ENCODE measurements around the gene ASIC4. TPM values are rescaled to one million over a fixed set of nuclear protein-coding genes. Genes with fewer than 3 reads are reported as not detected.

ASIC4 gene
- total RNA-seq, 4 donors from 2014 or later: not detected

DNA sequence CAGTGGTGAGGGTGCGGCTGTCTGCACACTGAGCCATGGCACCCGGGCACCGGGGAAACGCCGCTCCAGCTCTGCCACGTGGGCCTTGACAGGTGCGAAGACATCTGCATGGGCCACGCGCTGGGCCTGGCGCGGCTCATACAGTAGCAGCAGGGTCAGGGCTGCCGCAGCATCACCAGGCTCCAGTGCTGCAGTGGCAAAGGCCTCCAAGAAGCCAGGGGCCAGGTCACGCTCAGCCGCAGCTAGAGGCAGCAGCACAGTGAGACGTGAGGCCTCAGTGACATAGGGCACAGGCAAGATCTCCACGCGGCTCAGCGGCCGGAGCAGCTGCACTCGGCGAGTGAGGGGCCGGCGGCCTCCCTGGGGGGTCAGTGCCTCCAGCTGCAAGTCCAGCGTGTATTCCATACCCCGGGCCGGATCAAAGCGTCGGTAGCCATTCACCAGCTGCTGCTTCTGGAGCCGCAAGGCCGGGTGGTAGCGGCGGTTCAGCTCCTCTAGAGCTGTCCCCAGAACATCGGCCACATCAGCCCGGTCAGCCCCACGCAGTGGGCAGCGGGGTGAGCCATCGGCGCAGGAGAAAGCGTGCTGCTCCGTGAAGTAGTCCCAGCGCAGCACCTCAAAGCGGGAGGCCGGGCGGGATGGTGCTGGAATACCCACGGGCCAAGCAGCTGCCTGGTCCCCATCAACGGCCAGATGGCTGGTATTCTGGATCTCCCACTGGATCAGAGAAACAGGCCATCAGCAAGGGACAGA lies 25.8 kb downstream of the ASIC4 start:
- Histone ChIP-seq H3K27me3 (peaks cover 0 to 4% (median 0%) of the 10 kb centered on the region in 4 donors), H3K4me3 (no peak overlapping the region), H3K36me3 (peaks cover 13 to 34% (median 27%) of the 10 kb centered on the region in 4 donors), H3K4me1 (peaks cover 36 to 54% (median 49%) of the 10 kb centered on the region in 4 donors), H3K9me3 (no peaks in the 10 kb centered on the region), H3K27ac (replicated peaks in 1 of 4) (no peak overlapping the region)
- TF ChIP-seq CTCF (IDR thresholded peaks at IDR 0.05) (no peak), EP300 (IDR thresholded peaks at IDR 0.05) (no peak), POLR2A (IDR thresholded peaks at IDR 0.05; ENCODE audit: low read depth) (no peak), POLR2AphosphoS5 (IDR thresholded peaks at IDR 0.05) (no peak)
- 93% methylated on average over 23 of the region's 46 CpGs for WGBS
- intact Hi-C loops (cut with DNase I): loop anchor here (5.0 kb wide), 2 partner anchors 57 to 147 kb away; partner anchors contain the start of gene STK11IP
- no peak for DNase-seq (ENCODE audit: extremely low spot score)

GRCh38 chr2:219540784-219541504 lies 26.7 kb downstream of the ASIC4 start:
- Histone ChIP-seq H3K4me3 (no peak overlapping the region), H3K27me3 (peaks cover 0 to 4% (median 0%) of the 10 kb centered on the region in 4 donors), H3K4me1 (peaks cover 36 to 61% (median 52%) of the 10 kb centered on the region in 4 donors), H3K9me3 (no peaks in the 10 kb centered on the region), H3K36me3 (peaks cover 13 to 34% (median 27%) of the 10 kb centered on the region in 4 donors), H3K27ac (replicated peaks in 1 of 4) (no peak overlapping the region)
- TF ChIP-seq POLR2A (IDR thresholded peaks at IDR 0.05; ENCODE audit: low read depth) (no peak), POLR2AphosphoS5 (IDR thresholded peaks at IDR 0.05) (no peak), CTCF (IDR thresholded peaks at IDR 0.05) (no peak), EP300 (IDR thresholded peaks at IDR 0.05) (no peak)
- no peak for DNase-seq (ENCODE audit: extremely low spot score)
- intact Hi-C loops (cut with DNase I): loop anchor here (5.0 kb wide), 2 partner anchors 56 to 146 kb away; partner anchors contain the start of gene STK11IP
- WGBS: 92% methylated on average over 10 of the region's 12 CpGs

- 9% methylated on average over 22 of the region's 48 CpGs for WGBS
- Histone ChIP-seq H3K36me3 (peaks cover 13 to 34% (median 27%) of the 10 kb centered on the region in 4 donors), H3K9me3 (no peaks in the 10 kb centered on the region), H3K4me1 (peaks cover 36 to 63% (median 52%) of the 10 kb centered on the region in 4 donors), H3K27me3 (peaks cover 0 to 4% (median 0%) of the 10 kb centered on the region in 4 donors), H3K27ac (replicated peaks in 1 of 4) (peak overlapping the region; percentile 93 to 95 (median 94)), H3K4me3 (peak overlapping the region; percentile 26 to 50 (median 38))
- no peak for TF ChIP-seq POLR2A (IDR thresholded peaks at IDR 0.05; ENCODE audit: low read depth)
- TF ChIP-seq POLR2AphosphoS5 (IDR thresholded peaks at IDR 0.05): peak in 1 of 2 donors; percentile 50
- TF ChIP-seq CTCF (IDR thresholded peaks at IDR 0.05): peak; percentile 85 to 92 (median 91)
- intact Hi-C loops (cut with DNase I): loop anchor here (2.0 to 5.0 kb wide), 3 partner anchors 56 to 146 kb away; partner anchors contain the start of gene STK11IP
- DNase-seq (ENCODE audit: extremely low spot score): no peak
Observed at GRCh38 chr2:219541611-219542180, 27.4 kb downstream of the ASIC4 start.

DNA sequence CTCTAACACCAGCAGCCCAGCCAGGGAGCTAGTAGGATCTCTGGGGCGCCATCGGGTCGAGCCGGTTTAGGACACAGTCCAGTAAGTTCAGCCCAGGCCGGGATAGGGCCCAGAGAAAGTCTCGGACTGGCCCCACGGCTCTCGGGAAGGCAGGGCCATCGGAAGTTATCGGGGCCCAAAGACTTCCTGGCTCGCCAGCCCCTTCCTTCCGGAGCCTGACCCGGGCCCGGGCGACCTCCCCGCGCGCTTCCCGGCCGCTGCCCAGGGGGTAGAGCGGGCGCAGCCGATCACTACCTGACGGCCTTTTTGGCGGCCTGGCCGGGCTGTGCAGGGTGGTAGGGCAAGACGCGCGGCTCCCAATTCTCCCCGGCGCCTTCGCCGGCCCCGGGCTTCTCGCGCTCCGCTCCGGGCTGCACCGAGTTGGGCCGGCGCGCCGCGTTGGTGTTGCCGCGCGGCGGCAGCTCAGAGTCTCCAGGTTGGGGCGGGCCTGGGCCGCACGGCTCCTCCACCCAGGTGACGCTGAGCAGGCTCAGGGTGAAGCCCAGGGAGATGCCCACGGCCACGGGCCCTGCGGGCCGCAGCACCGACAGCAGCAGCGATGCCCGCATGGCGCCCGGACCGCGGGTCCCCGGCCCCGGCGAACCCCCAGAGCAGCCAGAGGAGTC lies 28.8 kb downstream of the ASIC4 start:
- Histone ChIP-seq H3K4me3 (peak overlapping the region; percentile 67 to 83 (median 77)), H3K36me3 (peaks cover 13 to 43% (median 32%) of the 10 kb centered on the region in 4 donors), H3K27ac (replicated peaks in 1 of 4) (peak overlapping the region; percentile 93 to 95 (median 94)), H3K4me1 (peaks cover 32 to 53% (median 48%) of the 10 kb centered on the region in 4 donors), H3K27me3 (peaks cover 0 to 4% (median 0%) of the 10 kb centered on the region in 4 donors), H3K9me3 (no peaks in the 10 kb centered on the region)
- 2% methylated on average over 20 of the region's 66 CpGs for WGBS
- intact Hi-C loops (cut with DNase I): loop anchor here (2.0 to 5.0 kb wide), 3 partner anchors 54 to 144 kb away; partner anchors contain the start of gene STK11IP
- DNase-seq (ENCODE audit: extremely low spot score): no peak
- TF ChIP-seq CTCF (IDR thresholded peaks at IDR 0.05): no peak
- TF ChIP-seq POLR2A (IDR thresholded peaks at IDR 0.05; ENCODE audit: low read depth): no peak
- no peak for TF ChIP-seq POLR2AphosphoS5 (IDR thresholded peaks at IDR 0.05)
- TF ChIP-seq EP300 (IDR thresholded peaks at IDR 0.05): no peak

Data from esophagus muscularis mucosa (tissue), 4 donors.